PFSK-1 (cell line): ENCODE results near the gene SOX4.

Source experiments
- FOXP2 ChIP-seq: optimal IDR thresholded peaks from 2 replicates; pipeline ENCODE3; 2011; ENCODE audit warnings: borderline replicate concordance, control low read depth, inconsistent platforms; ENCODE audit not compliant: insufficient read depth; ENCODE audit errors: extremely low read length, extremely low read depth
- POLR2AphosphoS5 ChIP-seq: IDR thresholded peaks from 2 replicates; pipeline ENCODE4 v1.6.1; 2012; ENCODE audit warnings: low read depth, mild to moderate bottlenecking, control low read depth, low read length, moderate library complexity
- SIN3A ChIP-seq: IDR thresholded peaks from 2 replicates; pipeline ENCODE4 v1.6.1; 2012; ENCODE audit warnings: mild to moderate bottlenecking, low read length, moderate library complexity, borderline replicate concordance; ENCODE audit not compliant: insufficient read depth
- TAF1 ChIP-seq: IDR thresholded peaks from 2 replicates; pipeline ENCODE4 v1.6.1; 2012; ENCODE audit warnings: low read length, control low read depth, borderline replicate concordance; ENCODE audit not compliant: insufficient read depth
- TF ChIP-seq, protein P1 (sequence below), 2 experiments: IDR thresholded peaks; 2 replicates each; pipeline versions ENCODE4 v1.6.1 to v1.8.0; 2011 to 2012; ENCODE audit warnings: low read depth in 2 of 2, low read length in 2 of 2, control low read depth in 1 of 2, inconsistent platforms in 1 of 2, mild to moderate bottlenecking in 1 of 2, moderate library complexity in 1 of 2; ENCODE audit not compliant: insufficient read depth in 1 of 2

SOX4 gene

DNA sequence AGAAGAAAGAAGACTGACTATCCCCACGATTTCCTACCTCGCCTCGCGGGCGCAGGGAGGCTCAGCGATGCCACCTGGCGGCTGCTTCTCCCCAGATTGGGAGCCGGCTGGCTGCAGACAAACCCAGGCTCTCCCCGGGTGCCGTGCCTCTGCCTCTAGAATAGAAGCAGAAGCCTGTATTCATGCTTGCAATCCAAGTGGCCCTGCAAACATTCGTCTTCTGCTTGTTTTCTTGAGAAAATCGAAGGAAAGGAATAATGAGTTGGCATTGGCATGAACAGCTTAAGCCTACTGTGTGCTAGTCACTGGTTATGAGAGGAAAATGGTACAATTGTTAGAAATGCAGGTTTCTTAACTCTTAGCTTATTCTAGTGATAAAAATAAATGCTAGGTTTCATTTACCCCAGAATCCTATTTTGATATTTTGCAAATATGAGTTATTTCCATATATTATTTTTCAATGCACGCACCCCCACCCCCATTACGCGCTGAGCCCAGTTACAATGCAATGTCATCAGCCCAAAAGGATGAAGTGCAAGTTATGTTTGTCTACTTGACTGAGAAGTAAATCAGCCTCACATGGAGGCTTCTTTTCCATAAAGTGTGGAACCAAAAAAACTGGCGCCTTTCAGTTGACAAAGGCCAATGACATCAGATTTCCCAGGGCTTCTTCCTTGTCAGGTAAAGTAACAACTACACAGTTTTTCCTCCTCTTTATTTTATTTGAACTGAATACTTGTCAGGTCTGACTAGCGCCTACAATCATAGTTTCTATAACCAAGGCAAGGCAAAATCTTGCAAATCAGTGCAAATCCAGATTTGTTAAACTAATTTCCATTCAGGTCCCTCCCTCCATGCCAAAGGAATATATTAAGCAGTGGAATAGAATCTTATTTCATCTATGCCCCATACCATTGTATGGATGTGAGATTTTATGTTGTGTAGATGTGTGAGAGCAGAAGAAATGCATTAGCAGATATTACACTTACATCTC is 3.9 kb upstream of the SOX4 start:
- TF ChIP-seq TAF1 (no peak), SIN3A (no peak), POLR2AphosphoS5 (no peak), FOXP2 (no peak)
- TF ChIP-seq, protein P1, sequence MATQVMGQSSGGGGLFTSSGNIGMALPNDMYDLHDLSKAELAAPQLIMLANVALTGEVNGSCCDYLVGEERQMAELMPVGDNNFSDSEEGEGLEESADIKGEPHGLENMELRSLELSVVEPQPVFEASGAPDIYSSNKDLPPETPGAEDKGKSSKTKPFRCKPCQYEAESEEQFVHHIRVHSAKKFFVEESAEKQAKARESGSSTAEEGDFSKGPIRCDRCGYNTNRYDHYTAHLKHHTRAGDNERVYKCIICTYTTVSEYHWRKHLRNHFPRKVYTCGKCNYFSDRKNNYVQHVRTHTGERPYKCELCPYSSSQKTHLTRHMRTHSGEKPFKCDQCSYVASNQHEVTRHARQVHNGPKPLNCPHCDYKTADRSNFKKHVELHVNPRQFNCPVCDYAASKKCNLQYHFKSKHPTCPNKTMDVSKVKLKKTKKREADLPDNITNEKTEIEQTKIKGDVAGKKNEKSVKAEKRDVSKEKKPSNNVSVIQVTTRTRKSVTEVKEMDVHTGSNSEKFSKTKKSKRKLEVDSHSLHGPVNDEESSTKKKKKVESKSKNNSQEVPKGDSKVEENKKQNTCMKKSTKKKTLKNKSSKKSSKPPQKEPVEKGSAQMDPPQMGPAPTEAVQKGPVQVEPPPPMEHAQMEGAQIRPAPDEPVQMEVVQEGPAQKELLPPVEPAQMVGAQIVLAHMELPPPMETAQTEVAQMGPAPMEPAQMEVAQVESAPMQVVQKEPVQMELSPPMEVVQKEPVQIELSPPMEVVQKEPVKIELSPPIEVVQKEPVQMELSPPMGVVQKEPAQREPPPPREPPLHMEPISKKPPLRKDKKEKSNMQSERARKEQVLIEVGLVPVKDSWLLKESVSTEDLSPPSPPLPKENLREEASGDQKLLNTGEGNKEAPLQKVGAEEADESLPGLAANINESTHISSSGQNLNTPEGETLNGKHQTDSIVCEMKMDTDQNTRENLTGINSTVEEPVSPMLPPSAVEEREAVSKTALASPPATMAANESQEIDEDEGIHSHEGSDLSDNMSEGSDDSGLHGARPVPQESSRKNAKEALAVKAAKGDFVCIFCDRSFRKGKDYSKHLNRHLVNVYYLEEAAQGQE (IDR thresholded peaks at IDR 0.05; ENCODE audit: insufficient read depth in 1 of 2, low read depth in 2 of 2, low read length in 2 of 2) = no peak

DNA sequence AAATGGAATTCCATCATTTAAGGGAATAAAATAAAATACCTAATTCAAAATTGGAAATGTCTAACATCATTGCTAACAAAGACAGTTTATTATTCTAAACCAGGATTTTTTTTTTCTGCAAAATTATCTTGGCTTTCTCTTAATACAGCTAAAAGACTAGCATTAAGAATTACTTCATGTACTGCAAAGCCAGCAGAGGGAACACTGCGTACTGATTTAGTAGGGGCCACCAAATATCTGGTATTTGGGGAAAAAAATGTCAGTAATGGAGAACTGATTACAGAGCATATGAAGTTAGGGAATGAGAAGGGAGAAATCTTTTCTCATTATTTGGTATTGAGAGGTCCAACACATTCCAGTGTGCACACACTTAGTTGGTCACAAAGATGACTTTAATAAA is 3.2 kb upstream of the SOX4 start:
- no peak for TF ChIP-seq TAF1
- TF ChIP-seq SIN3A = no peak
- TF ChIP-seq POLR2AphosphoS5 = no peak
- TF ChIP-seq, protein P1 (IDR thresholded peaks at IDR 0.05; ENCODE audit: insufficient read depth in 1 of 2, low read depth in 2 of 2, low read length in 2 of 2) = no peak
- TF ChIP-seq FOXP2 = no peak

- no peak for TF ChIP-seq SIN3A
- TF ChIP-seq, protein P1 (IDR thresholded peaks at IDR 0.05; ENCODE audit: insufficient read depth in 1 of 2, low read depth in 2 of 2, low read length in 2 of 2) = no peak
- TF ChIP-seq FOXP2 = no peak
- no peak for TF ChIP-seq TAF1
- no peak for TF ChIP-seq POLR2AphosphoS5
Observed at GRCh38 chr6:21591446-21591845, 2.1 kb upstream of the SOX4 start.

- TF ChIP-seq TAF1 (no peak), SIN3A (no peak), FOXP2 (no peak), POLR2AphosphoS5 (no peak)
- TF ChIP-seq, protein P1 (IDR thresholded peaks at IDR 0.05; ENCODE audit: insufficient read depth in 1 of 2, low read depth in 2 of 2, low read length in 2 of 2) = no peak
Observed at GRCh38 chr6:21592953-21593352, 598 bp upstream of the SOX4 start.
